ENCODE data around the gene CCDC148.
"Not testable (repeated sequence)": the region's sequence is repeated elsewhere in the genome, so short reads cannot be mapped to it uniquely, and the experiment has no call there.

The CCDC148 gene

DNA sequence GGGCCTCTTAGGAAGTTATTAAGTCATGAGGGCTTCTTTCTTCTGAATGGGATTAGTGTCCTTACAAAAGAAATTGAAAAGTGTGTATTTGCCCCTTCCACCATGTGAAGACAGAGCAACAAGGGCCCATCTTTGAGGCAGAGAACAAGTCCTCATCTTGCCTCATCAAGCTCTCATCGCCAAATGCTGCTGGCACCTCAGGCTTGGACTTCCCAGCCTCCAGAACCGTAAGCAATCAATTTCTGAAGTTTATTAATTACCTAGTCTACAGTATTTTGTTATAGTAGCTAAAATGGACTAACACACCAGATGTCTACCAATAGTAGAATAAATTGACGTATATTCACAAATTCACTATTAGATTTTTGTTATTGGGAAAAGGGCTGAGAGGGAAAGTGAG lies 74.6 kb downstream of the CCDC148 start:
- no peak overlapping the region for H3K4me3 ChIP-seq (ENCODE audit: low read depth, low read length)
- DNase-seq (ENCODE audit: low read depth), result no peak

DNA sequence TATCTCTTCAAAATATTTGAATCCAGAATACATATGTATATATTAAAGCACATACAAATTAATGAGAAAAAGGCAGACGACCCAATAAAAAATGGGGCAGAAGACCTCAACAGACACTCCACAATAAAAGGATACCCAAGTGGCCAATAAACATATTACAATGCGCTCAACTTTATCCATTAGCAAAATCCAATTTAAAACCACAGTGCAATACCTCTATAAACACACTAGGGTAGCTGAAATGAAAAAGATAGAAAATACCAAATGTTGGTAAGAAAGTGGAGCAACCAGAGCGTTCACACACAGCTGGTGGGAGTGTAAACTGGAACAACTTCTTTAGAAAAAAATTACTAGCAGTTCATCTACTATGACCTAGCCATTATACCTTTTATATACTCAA lies 75.3 kb downstream of the CCDC148 start:
- DNase-seq (ENCODE audit: low read depth), result no peak
- no peak overlapping the region for H3K4me3 ChIP-seq (ENCODE audit: low read depth, low read length)

GRCh38 chr2:158380746-158381145 lies 75.8 kb downstream of the CCDC148 start:
- no peak for DNase-seq (ENCODE audit: low read depth)

DNA sequence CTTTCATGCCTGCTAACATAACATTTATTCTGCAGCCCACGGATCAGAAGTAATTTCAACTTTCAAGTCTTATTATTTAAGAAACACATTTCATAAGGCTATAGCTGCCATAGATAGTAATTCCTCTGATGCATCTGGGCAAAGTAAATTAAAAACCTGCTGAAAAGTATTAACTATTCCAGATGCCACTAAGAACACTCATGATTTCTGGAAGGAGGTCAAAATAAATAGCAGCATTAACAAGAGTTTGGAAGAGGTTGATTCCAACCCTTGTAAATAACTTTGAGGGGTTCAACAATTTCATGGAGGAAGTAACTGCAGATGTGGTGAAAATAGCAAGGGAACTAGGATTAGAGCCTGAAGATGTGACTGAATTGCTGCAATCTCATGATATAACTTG lies 77.6 kb downstream of the CCDC148 start:
- no peak for DNase-seq (ENCODE audit: low read depth)

More at GRCh38 chr2:158380746-158381145, 75.8 kb downstream of the CCDC148 start:
- H3K4me3 ChIP-seq (ENCODE audit: low read depth, low read length), result no peak overlapping the region

DNA sequence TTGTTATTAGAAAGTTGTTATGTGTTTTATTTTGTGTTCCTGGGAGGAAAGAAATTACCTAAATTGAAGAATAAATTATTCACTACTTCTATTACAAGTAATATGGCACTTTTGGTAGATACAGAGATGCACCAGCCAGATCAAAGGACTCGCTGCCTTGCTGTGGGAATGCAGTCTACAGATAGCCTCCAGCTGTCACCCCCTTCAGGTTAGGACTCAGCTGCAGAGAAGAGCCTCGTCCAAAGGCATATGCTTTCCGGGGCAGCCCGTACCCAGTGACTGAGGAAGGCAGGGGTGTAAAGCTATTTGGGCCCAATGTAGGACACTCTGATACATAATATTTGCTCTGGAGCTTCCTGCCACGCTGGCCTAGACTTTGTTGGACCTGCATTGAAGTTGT lies 90.2 kb downstream of the CCDC148 start:
- DNase-seq (ENCODE audit: low read depth), result no peak
- no peak overlapping the region for H3K4me3 ChIP-seq (ENCODE audit: low read depth, low read length)

More for the DNA sequence above, 77.6 kb downstream of the CCDC148 start:
- H3K4me3 ChIP-seq (ENCODE audit: low read depth, low read length), result no peak overlapping the region

DNA sequence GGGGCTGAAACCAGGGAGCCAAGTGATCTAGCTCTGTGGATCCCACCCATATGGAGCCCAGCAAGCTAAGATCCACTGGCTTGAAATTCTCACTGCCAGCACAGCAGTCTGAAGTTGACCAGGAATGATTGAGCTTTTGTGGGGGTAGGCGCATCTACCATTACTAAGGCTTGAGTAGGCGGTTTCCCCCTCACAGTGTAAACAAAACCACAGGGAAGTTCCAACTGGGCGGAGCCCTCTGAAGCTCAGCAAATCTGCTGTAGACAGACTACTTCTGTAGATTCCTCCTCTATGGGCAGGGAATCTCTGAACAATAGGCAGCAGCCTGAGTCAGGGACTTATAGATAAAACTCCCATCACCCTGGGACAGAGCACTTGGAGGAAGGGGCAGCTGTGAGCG lies 96.7 kb downstream of the CCDC148 start:
- no peak overlapping the region for H3K4me3 ChIP-seq (ENCODE audit: low read depth, low read length)
- no peak for DNase-seq (ENCODE audit: low read depth)

DNA sequence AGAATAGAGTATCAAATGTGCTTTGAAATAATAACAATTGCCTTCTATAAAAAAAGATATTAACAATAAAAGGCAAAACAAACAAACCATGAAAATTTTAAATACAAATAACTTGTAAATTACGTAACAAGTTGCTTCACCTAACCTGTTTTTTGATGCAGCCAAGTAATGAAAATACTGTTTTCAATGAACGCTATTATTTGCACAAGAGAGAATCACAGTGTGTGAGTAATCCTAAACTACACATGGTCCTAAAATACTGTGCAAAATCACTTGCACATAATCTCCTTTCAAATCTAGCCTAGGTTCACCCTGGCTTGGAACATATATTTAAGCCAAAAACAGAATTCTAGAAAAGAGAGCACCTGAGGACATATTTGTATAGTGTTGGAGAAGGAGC lies 98.9 kb downstream of the CCDC148 start:
- H3K4me3 ChIP-seq (ENCODE audit: low read depth, low read length), result no peak overlapping the region
- DNase-seq (ENCODE audit: low read depth), result no peak

- H3K4me3 ChIP-seq (ENCODE audit: low read depth, low read length), result no peak overlapping the region
- DNase-seq (ENCODE audit: low read depth), result no peak
These were observed 99.4 kb downstream of the CCDC148 start for GRCh38 chr2:158357122-158357521.

- not testable (repeated sequence) for DNase-seq (ENCODE audit: low read depth)
These were observed 105.1 kb downstream of the CCDC148 start for GRCh38 chr2:158351466-158351816.

GRCh38 chr2:158350751-158351465 lies 105.6 kb downstream of the CCDC148 start:
- not testable (repeated sequence) for H3K4me3 ChIP-seq (ENCODE audit: low read depth, low read length); DNase-seq (ENCODE audit: low read depth)

More at GRCh38 chr2:158351466-158351816, 105.1 kb downstream of the CCDC148 start:
- not testable (repeated sequence) for H3K4me3 ChIP-seq (ENCODE audit: low read depth, low read length)

- no peak for DNase-seq (ENCODE audit: low read depth)
- no peak overlapping the region for H3K4me3 ChIP-seq (ENCODE audit: low read depth, low read length)
These were observed 110.5 kb downstream of the CCDC148 start for GRCh38 chr2:158346032-158346431.

DNA sequence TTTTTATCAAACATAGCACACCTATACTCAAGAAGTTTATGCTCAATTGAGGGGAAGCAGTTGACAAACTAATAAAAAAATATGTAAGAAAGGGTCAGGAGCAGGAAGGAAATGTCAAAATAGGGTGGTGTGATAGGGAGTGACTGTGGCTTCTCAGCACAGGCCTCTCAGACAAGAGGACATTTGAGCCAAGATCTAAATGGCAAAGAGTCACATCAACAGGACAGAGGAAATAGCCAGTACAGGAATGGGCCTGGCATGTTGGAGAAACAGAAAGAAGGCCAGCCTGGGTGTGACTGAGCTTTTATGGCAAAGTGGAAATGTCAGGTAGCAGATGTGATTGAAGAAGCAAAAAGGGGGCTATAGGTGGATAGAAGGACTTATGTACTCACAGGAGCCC lies 117.0 kb downstream of the CCDC148 start:
- DNase-seq (ENCODE audit: low read depth), result no peak
- H3K4me3 ChIP-seq (ENCODE audit: low read depth, low read length), result no peak overlapping the region

GRCh38 chr2:158337018-158337417 lies 119.5 kb downstream of the CCDC148 start:
- DNase-seq (ENCODE audit: low read depth), result no peak
- H3K4me3 ChIP-seq (ENCODE audit: low read depth, low read length), result no peak overlapping the region

DNA sequence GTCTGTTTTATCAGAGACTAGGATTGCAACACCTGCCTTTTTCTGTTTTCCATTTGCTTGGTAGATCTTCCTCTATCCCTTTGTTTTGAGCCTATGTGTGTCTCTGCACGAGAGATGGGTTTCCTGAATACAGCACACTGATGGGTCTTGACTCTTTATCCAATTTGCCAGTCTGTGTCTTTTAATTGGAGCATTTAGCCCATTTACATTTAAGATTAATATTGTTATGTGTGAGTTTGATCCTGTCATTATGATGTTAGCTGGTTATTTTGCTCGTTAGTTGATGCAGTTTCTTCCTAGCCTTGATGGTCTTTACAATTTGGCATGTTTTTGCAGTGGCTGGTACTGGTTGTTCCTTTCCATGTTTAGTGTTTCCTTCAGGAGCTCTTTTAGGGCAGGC lies 124.8 kb downstream of the CCDC148 start:
- not testable (repeated sequence) for H3K4me3 ChIP-seq (ENCODE audit: low read depth, low read length); DNase-seq (ENCODE audit: low read depth)

DNA sequence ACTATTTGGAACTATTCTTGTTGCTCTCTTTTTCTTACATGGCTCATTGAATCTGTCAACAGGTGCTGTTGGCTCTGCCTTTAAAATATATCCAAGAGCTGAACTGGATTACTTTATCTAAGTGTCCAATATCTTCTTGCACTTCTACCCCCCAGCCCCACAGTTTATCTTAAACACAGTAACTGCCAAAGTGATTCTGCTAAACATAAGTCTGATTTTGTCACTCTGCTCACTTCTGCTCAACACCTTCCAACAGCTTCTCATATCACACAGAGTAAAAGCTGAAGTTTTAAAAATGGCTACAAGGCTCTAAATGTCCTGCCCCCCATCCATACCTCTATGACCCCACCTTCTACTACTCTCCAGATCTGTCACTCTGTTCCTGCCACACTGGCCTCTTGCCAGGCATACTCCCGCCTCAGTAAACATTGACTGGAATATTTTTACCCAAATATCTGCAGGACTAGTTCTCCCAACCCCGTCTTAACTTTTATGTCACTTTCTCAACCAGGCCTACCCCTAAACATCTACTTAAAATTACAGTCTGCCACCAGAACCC lies 130.7 kb downstream of the CCDC148 start:
- no peak overlapping the region for H3K4me3 ChIP-seq (ENCODE audit: low read depth, low read length)
- no peak for DNase-seq (ENCODE audit: low read depth)

DNA sequence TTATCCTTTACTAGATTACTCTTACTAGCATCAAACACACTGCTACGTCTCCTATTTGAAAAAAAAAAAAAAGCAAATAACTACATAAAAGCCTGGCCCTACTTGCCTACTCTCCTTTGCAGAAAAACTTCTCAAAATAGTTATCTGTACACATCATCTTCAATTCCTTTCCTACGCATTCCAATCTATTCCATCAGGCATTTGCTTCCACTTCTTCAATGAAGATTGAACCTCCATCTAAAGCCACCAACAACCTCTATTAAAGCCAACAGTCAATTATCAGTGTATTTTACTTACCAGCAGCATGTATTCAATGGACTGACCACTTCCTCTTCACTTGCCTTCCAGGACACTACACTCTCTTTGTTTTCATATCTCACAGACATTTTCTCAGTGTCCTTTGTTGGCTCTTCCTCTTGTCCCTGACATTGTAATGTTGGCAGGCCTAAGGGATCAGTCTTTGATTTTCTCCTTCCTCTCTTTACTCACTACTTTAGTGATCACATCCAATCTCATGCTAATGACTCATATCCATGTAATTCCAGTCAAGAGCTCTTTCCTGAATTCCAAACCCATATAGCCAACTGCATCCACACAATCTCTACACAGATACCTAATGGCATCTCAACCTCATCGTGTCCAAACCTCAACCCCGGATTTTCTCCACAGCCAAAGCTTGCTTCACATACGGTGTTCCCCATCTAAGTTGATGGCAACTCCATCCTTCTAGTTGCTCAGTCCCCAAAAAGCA lies 131.3 kb downstream of the CCDC148 start:
- DNase-seq (ENCODE audit: low read depth), result peak; percentile 3
- no peak overlapping the region for H3K4me3 ChIP-seq (ENCODE audit: low read depth, low read length)

GRCh38 chr2:158323381-158323780 lies 133.2 kb downstream of the CCDC148 start:
- no peak for DNase-seq (ENCODE audit: low read depth)
- H3K4me3 ChIP-seq (ENCODE audit: low read depth, low read length), result no peak overlapping the region

GRCh38 chr2:158321264-158321663 lies 135.3 kb downstream of the CCDC148 start:
- no peak overlapping the region for H3K4me3 ChIP-seq (ENCODE audit: low read depth, low read length)
- DNase-seq (ENCODE audit: low read depth), result peak; percentile 13

DNA sequence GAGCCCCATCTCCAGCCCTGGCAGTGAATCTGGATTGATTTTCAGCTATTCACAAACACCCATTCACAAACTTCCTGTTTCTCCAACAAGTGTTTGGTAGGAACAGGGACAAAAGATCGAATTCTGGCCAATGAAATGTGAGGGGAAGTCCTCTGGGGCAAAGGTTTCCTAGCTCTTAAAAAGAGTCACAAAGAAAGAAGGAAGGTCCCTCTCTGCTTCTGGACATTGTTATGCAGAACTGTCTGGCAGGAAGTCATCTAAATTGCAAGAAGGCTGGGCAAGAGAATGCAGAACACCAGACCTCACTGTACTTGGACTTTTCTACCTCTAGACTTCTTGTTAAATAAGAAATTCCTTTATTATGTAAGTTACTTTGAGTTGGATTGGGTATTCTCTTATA lies 137.3 kb downstream of the CCDC148 start:
- H3K4me3 ChIP-seq (ENCODE audit: low read depth, low read length), result no peak overlapping the region
- no peak for DNase-seq (ENCODE audit: low read depth)

GRCh38 chr2:158317642-158318041 lies 138.9 kb downstream of the CCDC148 start:
- H3K4me3 ChIP-seq (ENCODE audit: low read depth, low read length), result no peak overlapping the region
- no peak for DNase-seq (ENCODE audit: low read depth)

Data from skeletal muscle cell (primary cell).